22Rv1 (cell line): Measurements from ENCODE around the gene PCK2.

Experiments
- H3K27ac ChIP-seq: fragments of 450-650 bp; 2 replicates; pipeline ENCODE4 v1.5.1; 2017
- CTCF ChIP-seq: fragments of 450-650 bp; IDR thresholded peaks from 2 replicates; pipeline ENCODE4 v1.5.1; 2017; ENCODE audit warnings: mild to moderate bottlenecking
- ZFX ChIP-seq: fragments of 450-650 bp; IDR thresholded peaks from 2 replicates; pipeline ENCODE4 v1.6.1; 2017; ENCODE audit warnings: antibody characterized with exemption, borderline replicate concordance

Gene PCK2

DNA sequence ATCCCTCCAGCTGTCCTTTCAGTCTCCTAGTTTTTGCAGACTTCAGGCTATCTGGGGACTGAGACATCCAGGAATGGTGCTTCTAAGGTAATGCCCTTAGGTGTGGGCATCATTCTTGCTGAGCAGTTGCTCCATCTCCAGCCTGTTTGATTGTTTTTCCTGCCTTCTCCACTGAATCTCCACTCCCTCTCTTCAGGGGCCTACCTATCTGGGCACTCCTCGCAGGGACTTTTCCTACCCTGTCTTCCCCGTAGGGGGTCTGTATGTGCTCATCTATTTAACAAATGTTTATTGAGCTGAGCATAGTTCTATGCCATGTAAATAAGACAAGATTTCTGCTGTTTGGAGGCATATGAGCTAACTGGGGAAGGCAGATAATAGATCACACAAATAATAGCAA is 38.9 kb downstream of the PCK2 start:
- no peak for TF ChIP-seq CTCF
- TF ChIP-seq ZFX = no peak

DNA sequence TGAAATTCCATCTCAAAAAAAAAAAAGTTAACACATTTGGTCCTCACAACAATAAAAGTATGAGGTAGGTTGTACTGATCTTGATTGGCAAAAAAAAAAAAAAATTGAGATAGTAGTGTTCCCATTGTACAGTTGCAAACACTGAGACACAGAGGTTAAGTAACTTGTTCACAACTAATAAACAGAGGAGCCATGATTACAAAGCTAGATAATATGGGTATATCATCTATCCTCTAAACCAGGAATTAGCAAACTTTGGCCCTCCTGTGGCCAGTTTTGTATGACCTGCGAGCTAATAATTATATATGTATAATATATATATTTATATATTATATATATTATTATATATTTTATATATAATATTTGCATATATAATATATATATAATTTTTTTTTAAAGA is 39.6 kb downstream of the PCK2 start:
- TF ChIP-seq CTCF = no peak
- H3K27ac ChIP-seq = no peak overlapping the region

More for the DNA sequence above, 38.9 kb downstream of the PCK2 start:
- no peak overlapping the region for H3K27ac ChIP-seq

GRCh38 chr14:24135584-24135833 is 41.4 kb downstream of the PCK2 start:
- TF ChIP-seq CTCF (no peak), ZFX (no peak)
- peak overlapping the region; percentile 94 for H3K27ac ChIP-seq

DNA sequence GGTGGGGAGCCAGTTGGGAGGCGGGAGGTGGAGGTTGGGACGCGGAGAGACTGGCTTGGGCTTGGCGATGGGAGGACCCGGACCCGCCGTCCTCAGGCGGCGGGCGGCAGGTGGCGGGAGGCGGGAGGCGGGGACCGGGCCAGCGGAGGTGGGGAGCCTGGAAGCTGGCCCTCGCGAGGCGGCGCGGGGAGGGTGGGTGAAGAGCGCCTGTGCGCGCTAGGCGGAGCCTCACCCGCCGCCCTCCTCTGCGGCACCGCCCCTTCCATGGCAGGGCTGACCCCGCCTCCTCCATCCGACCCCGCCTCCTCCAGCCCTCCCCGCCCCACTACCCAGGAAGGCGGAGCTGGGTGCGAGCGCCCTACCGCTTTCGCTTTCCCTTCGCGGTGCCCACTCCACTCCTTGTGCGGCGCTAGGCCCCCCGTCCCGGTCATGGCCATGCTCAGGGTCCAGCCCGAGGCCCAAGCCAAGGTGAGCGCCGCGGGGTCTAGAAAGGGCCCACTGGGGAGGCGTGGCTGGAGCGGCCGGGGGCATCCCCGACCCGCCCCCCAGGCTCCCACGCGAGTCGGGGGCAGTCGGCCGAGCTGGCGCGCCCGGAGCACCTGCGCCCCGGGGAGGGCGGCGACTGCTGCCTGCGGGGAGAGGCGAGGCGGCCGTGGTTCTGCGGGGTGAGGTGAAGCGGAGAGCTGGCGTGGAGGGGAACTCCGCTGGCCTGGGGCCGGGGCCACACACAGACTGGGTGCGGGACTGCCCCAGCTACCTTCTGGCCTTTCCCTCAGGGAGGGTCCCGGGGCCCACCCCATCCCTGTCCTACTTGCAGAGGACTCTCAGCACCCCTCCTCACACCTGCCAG is 41.9 kb downstream of the PCK2 start, which contains the start of gene PSME1:
Gene PSME1, plus strand, starts transcription at position 361 of the 850 bp plus-strand sequence. Its CDS starts 69 bp downstream, at position 430.
- no peak for TF ChIP-seq CTCF
- TF ChIP-seq ZFX = no peak
- H3K27ac ChIP-seq = peak within 1 kb of the TSS; percentile 94

DNA sequence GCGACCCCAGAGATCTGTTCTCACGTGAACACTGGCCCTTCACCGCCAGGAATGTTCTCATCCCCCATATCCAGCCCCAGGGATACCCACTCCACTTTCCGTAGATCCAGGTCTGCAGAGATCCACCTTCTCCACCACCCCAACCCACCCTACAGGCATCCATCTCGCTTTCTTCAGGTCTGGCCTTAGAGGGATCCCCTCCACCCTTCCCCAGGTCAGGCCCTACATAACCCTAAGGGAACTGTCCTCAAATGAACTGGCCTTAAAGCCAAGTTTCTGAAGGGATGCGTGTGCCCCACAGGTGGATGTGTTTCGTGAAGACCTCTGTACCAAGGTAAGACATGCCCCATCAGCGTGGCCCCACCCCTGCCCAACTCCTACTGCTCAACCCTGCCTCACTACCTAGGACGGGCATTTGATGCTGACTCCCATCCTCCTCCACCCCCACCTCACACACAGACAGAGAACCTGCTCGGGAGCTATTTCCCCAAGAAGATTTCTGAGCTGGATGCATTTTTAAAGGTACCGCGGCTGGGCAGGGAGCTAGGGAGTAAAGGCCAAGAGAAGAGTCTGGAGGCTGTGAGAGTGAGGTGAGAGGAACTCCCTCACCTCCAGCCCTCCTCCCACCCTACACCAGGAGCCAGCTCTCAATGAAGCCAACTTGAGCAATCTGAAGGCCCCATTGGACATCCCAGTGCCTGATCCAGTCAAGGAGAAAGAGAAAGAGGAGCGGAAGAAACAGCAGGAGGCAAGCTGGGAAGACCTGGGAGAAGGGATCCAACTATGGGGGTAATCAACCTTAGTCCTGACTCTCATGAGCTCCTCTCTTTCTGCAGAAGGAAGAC is 42.8 kb downstream of the PCK2 start:
- peak overlapping the region; percentile 94 for H3K27ac ChIP-seq
- TF ChIP-seq CTCF = no peak

DNA sequence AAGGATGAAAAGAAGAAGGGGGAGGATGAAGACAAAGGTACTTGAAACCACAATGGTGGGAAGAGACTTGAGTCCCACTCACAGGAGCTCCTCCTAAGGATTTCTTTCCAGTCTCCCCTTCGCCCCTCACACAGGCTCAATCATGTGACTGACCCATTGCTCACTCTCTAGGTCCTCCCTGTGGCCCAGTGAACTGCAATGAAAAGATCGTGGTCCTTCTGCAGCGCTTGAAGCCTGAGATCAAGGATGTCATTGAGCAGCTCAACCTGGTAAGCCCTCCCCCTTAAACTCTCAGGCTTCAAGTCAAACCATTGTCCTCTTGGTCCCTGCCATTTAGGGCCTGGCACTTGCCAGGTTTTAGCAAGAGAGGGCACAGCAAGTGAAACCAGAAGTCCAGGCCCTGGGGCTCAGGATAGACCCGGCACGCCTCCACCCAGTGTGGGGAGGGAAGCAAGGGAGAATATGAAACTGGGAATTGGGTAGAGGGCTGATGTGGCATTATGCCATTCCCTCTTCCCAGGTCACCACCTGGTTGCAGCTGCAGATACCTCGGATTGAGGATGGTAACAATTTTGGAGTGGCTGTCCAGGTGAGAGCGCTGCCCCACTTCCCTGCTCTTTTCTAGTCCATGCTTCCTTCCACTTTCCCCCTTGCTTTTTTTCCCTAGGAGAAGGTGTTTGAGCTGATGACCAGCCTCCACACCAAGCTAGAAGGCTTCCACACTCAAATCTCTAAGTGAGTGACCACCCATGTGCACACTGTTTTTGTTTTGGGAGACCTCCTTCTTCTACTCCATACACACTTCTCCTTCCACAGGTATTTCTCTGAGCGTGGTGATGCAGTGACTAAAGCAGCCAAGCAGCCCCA is 43.7 kb downstream of the PCK2 start:
- TF ChIP-seq ZFX (no peak), CTCF (no peak)
- H3K27ac ChIP-seq = peak overlapping the region; percentile 94
